Body of pancreas (tissue), 4 donors: ENCODE results near the gene HMCN1. TPM values are rescaled to one million over a fixed set of nuclear protein-coding genes. Genes with fewer than 3 reads are reported as not detected.

Experiments
- ATAC-seq: fragments of 150-250 bp; one replicate; pipeline ENCODE4 v1.9.1; 2016
- DNase-seq, 4 donors: peaks; one replicate each; pipeline ENCODE4 v3.0.0-alpha.2; 2019
- H3K27ac ChIP-seq, 4 donors: fragments of 200-600 bp; sonication (generic); 1 replicate in 3 of 4; 2 replicates in 1 of 4; pipeline versions ENCODE4 v1.5.1 to v1.6.1; 2016 to 2019; ENCODE audit warnings: mild to moderate bottlenecking in 1 of 4, mixed read lengths in 1 of 4, moderate library complexity in 1 of 4
- H3K27me3 ChIP-seq, 2 donors: fragments of 200-600 bp; sonication (generic); one replicate each; pipeline ENCODE4 v1.6.0; 2016; ENCODE audit warnings: mild to moderate bottlenecking in 1 of 2
- H3K36me3 ChIP-seq, 2 donors: fragments of 200-600 bp; sonication (generic); replicated peaks in 1 of 2; 2 replicates each; pipeline ENCODE4 v1.5.1; 2016; ENCODE audit warnings: low read depth in 2 of 2; ENCODE audit not compliant: insufficient read depth in 1 of 2
- H3K4me1 ChIP-seq: fragments of 200-600 bp; sonication (generic); one replicate; pipeline ENCODE4 v1.6.0; 2016
- H3K4me3 ChIP-seq, 2 donors: fragments of 200-600 bp; sonication (generic); 1 replicate in 1 of 2; 2 replicates in 1 of 2; pipeline ENCODE4 v1.5.1; 2016 to 2019
- H3K9me3 ChIP-seq, 3 donors: fragments of 200-600 bp; sonication (generic); 1 replicate in 2 of 3; 2 replicates in 1 of 3; pipeline ENCODE4 v1.5.1; 2016
- POLR2A ChIP-seq, 3 donors: fragments of 450-650 bp; IDR thresholded peaks; one replicate each; pipeline ENCODE4 v1.6.1; 2016; ENCODE audit warnings: antibody characterized with exemption in 3 of 3, mild to moderate bottlenecking in 2 of 3
- WGBS, 2 donors: methylation state at CpG; one replicate each; pipeline ENCODE4 v1.1.5; 2017; 5-methylcytosine and 5-hydroxymethylcytosine counted together
- intact Hi-C: fragments of 100-400 bp; cut with DNase I; formaldehyde crosslinking; loops from one replicate; pipeline ENCODE4 v1.15.1; 2023
- total RNA-seq, 2 donors: library from RNA; depleted of rRNA; stranded (reverse); fragments of >200 nt; gene quantifications; one replicate each; pipeline ENCODE4 v1.1.0, GENCODE V29; 2016
- TF ChIP-seq, protein P1 (sequence below), 7 experiments: fragments of 450-650 bp in 4 of 7; fragments of 200-600 bp in 3 of 7; sonication (generic) in 3 of 7; IDR thresholded peaks; one replicate each; pipeline ENCODE4 v1.5.1; 2016 to 2019; ENCODE audit warnings: antibody characterized with exemption in 7 of 7

The HMCN1 gene
- total RNA-seq, 2 donors from 2014 or later, result 2.1 to 2.3 TPM

DNA sequence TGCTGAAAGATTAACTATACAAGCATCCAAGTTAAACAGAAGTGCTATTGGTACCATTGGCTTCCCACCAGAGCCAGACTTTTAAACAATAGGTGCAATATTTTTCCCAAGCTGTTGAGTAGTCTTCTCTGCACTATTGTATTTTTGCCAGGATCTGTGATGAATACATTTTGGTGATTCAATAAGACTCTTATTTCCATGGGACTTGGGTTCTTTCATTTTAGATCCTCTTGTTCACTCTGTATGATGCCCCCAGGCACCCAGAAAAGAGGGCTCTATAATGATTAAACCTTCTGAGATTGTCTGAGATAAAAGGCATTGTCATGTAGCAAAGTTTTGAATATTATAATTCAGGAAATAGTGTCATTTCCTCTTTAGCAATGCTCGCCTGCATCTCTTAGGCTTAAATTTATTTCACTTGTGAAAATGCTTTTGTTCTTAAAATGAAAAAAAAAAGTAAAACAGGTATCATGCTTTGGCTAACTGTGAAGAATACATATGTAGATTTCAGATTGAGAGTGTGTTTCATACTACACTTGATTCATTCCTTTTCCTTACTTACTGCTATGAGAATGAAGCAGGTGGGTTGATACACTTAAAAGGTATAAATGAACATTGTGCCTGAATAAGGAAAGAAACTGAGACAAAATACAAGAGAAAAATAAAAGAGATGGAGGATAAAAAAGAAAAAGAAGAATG lies 275.0 kb downstream of the HMCN1 start:
- H3K27ac ChIP-seq, result no peak overlapping the region
- H3K36me3 ChIP-seq, result no peaks in the 10 kb centered on the region
- H3K4me3 ChIP-seq, result no peak overlapping the region
- no peaks in the 10 kb centered on the region for H3K9me3 ChIP-seq
- H3K27me3 ChIP-seq, result no peaks in the 10 kb centered on the region
- TF ChIP-seq, protein P1, sequence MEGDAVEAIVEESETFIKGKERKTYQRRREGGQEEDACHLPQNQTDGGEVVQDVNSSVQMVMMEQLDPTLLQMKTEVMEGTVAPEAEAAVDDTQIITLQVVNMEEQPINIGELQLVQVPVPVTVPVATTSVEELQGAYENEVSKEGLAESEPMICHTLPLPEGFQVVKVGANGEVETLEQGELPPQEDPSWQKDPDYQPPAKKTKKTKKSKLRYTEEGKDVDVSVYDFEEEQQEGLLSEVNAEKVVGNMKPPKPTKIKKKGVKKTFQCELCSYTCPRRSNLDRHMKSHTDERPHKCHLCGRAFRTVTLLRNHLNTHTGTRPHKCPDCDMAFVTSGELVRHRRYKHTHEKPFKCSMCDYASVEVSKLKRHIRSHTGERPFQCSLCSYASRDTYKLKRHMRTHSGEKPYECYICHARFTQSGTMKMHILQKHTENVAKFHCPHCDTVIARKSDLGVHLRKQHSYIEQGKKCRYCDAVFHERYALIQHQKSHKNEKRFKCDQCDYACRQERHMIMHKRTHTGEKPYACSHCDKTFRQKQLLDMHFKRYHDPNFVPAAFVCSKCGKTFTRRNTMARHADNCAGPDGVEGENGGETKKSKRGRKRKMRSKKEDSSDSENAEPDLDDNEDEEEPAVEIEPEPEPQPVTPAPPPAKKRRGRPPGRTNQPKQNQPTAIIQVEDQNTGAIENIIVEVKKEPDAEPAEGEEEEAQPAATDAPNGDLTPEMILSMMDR (IDR thresholded peaks at IDR 0.05), result no peak
- no peak for TF ChIP-seq POLR2A (IDR thresholded peaks at IDR 0.05)
- H3K4me1 ChIP-seq, result no peaks in the 10 kb centered on the region
- WGBS, 2 donors, result 45 to 49% methylated on average over 1 of the region's 1 CpG
- DNase-seq (no peak), ATAC-seq (no peak)
- intact Hi-C loops, result no loop called here

DNA sequence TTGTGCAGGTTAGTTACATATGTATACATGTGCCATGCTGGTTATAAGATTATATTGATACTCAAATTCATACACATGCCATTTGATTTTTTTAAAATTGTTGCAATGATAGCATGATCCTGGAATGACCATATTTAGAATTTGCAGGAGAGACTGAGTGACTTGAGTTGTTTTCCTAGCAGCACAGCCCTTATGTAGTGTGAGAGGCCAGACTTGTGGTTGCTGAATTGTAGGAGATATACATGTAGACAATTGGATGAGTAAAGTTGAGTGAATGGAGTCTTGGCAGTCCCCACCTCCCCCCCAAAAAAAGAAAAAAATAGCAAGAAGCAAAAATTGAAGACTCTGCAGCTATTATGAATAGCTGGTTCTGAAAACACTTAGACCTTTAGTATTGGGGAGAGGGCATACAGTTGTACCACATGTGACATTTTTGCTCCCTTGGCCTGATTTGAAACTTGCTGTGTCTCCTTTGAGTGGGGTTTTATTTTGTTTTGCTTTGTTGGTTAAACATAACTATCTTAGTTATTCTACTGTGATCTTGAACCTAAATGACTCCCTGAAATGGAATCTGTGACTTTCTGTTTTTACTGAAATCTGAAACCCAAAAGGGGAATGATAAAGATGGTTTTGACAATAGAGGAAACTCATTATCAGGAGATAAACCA lies 280.3 kb downstream of the HMCN1 start:
- intact Hi-C loops, result no loop called here
- TF ChIP-seq POLR2A (IDR thresholded peaks at IDR 0.05), result no peak
- TF ChIP-seq, protein P1 (IDR thresholded peaks at IDR 0.05), result no peak
- DNase-seq (no peak), ATAC-seq (no peak)
- H3K36me3 ChIP-seq, result no peaks in the 10 kb centered on the region
- no peak overlapping the region for H3K27ac ChIP-seq
- H3K4me3 ChIP-seq, result no peak overlapping the region
- H3K4me1 ChIP-seq, result no peaks in the 10 kb centered on the region
- H3K9me3 ChIP-seq, result no peaks in the 10 kb centered on the region
- H3K27me3 ChIP-seq, result no peaks in the 10 kb centered on the region

DNA sequence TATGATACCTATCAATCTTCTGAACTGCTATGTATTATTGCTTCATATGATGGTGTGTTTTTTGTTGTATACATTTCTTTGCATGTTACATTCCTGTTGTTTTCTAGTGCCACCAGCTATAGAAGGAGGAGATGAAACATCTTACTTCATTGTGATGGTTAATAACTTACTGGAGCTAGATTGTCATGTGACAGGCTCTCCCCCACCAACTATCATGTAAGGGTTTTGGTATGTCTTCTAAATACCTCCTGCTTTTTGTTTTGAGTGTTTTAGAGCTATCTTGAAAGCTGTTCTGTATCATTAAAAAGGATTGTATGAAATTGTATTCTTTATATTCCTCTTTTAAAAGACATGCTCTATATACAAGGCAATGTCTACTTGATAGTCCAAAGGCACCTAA lies 282.7 kb downstream of the HMCN1 start:
- no peak for DNase-seq
- Histone ChIP-seq H3K9me3 (no peaks in the 10 kb centered on the region), H3K27ac (no peak overlapping the region), H3K4me3 (no peak overlapping the region), H3K4me1 (no peaks in the 10 kb centered on the region), H3K27me3 (no peaks in the 10 kb centered on the region), H3K36me3 (no peaks in the 10 kb centered on the region)
- TF ChIP-seq, protein P1 (IDR thresholded peaks at IDR 0.05), result no peak
- TF ChIP-seq POLR2A (IDR thresholded peaks at IDR 0.05), result no peak
- no peak for ATAC-seq
- intact Hi-C loops, result no loop called here

DNA sequence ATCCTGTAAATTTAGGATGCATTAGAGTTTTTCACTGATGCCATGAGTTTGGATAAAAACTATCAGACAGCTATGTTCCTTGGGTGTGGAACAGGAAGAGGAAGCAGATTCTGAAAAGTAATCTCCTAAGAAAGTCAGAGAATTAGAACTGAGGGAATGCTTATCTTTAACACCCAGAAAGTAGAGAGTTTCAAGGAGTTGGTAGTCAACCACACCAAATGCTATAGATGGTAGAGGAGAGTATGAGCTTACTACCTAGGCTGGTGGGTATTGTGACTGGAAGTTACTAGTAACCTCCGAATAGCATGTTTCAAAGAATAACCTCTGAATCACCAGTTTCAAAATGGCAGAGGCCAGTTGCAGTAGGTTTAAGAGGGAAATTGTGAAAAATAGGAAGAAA lies 288.0 kb downstream of the HMCN1 start:
- no peak for TF ChIP-seq POLR2A (IDR thresholded peaks at IDR 0.05)
- TF ChIP-seq, protein P1 (IDR thresholded peaks at IDR 0.05), result no peak
- WGBS, 2 donors, result 57 to 73% methylated on average over 1 of the region's 1 CpG
- intact Hi-C loops, result no loop called here
- ATAC-seq (no peak), DNase-seq (no peak)
- H3K4me1 ChIP-seq, result no peaks in the 10 kb centered on the region
- no peak overlapping the region for H3K27ac ChIP-seq
- H3K27me3 ChIP-seq, result no peaks in the 10 kb centered on the region
- H3K36me3 ChIP-seq, result no peaks in the 10 kb centered on the region
- no peaks in the 10 kb centered on the region for H3K9me3 ChIP-seq
- H3K4me3 ChIP-seq, result no peak overlapping the region

DNA sequence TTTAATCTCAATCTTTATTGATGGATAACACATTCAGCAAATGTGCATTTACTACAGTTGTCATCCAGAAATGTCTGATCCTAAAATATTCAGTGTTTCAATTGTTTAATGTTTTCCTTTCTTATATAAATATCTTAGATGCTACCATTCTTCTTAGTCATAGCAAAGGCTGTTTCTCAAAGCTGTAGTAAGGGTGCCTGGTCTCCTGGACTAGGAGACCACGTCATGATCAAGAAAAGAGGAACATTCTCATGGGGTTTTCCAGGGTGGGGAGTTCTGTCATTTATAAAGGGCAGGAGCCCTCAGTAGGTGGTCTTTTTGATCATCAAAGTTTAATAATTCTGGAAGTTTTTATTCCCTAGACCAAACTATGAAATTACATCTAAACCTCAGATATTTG lies 292.8 kb downstream of the HMCN1 start:
- H3K27me3 ChIP-seq, result no peaks in the 10 kb centered on the region
- intact Hi-C loops, result no loop called here
- H3K27ac ChIP-seq, result no peak overlapping the region
- TF ChIP-seq POLR2A (IDR thresholded peaks at IDR 0.05), result no peak
- TF ChIP-seq, protein P1 (IDR thresholded peaks at IDR 0.05), result no peak
- no peaks in the 10 kb centered on the region for H3K36me3 ChIP-seq
- no peaks in the 10 kb centered on the region for H3K4me1 ChIP-seq
- no peak for DNase-seq
- no peaks in the 10 kb centered on the region for H3K9me3 ChIP-seq
- no peak for ATAC-seq
- H3K4me3 ChIP-seq, result no peak overlapping the region
- 52 to 54% methylated on average over 1 of the region's 1 CpG for WGBS, 2 donors
